Dermis blood vessel endothelial cell (primary cell): Measurements from ENCODE around the gene SLC2A2. TPM values are rescaled to one million over a fixed set of nuclear protein-coding genes. Genes with fewer than 3 reads are reported as not detected.

Experiments used
- DNase-seq: peaks from one replicate; pipeline ENCODE4 v3.0.0; 2010
- total RNA-seq: library from RNA; depleted of rRNA; stranded (reverse); fragments of >200 nt; gene quantifications from 2 replicates; pipeline ENCODE4 v1.2.3, GENCODE V29; 2014

The SLC2A2 gene
- total RNA-seq = not detected in 2 replicates

DNA sequence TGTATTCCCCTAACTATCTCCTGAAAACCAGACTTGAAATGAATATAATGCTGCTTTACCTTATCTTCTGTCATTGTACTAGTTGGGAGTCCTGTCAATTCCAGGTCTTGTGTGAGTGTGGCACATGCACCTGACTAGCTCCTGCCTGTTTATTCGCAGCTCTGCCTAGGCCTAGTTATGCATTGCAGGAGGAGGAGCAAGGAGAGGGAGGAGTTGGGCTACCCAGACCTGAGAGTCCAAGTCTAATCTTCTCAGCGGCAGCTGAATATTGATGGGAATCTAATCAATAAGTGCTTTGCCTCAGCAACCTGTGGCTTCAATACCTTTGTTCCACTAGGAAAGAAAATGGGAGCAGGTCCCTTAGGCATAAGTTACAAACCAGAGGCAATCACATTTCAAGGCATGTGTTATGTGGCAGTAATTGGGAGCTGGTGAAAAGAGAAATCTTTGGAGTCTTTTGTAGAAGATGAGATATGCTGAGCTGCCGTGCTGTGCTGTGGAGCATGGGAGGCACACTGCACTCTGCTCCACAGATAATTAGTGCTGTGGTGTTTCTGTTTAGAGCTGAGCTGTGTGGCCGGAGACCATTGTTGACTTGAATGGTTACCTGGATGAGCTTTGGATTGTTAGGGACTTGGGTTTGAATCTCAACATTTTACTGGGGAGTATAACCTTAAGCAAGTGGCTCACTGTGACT lies at the start of gene SLC2A2:
Gene SLC2A2 (minus strand): TSS at position 124 of the 697 bp plus-strand sequence. CDS start 50 bp downstream, at position 74.
- DNase-seq = no peak

DNA sequence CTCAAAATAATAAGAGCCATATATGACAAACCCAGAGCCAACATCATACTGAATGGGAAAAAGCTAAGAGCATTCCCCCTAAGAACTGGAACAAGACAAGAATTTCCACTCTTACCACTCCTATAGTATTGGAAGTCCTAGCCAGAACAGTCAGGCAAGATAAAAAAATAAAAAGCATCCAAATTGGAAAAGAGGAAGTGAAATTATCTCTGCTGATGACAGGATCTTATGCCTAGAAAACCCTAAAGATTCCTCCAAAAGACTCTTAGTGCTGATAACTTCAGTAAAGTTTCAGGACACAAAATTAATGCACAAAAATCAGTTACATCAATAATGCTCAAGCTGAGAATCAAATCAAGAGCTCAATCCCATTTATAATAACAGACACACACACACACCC lies 45.9 kb upstream of the SLC2A2 start:
- no peak for DNase-seq

DNA sequence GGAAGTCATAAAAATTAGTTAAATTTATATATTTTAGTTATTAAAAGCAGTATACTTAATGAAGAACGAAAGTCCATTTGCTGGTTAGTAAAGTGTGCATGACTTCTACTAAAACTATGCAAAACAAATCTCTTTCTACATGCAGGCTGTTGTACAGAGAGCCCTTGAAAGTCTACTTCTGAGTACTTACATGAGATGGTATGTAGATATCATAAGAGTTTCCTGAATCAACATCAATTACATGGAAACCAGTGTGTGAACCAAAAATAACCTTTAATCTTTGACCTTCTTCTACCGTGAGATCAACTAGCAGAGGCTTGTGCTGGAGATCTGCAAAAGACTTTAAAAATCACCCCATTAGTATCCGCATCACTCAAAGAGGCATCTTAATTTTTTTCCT lies 42.1 kb upstream of the SLC2A2 start:
- DNase-seq = no peak

DNA sequence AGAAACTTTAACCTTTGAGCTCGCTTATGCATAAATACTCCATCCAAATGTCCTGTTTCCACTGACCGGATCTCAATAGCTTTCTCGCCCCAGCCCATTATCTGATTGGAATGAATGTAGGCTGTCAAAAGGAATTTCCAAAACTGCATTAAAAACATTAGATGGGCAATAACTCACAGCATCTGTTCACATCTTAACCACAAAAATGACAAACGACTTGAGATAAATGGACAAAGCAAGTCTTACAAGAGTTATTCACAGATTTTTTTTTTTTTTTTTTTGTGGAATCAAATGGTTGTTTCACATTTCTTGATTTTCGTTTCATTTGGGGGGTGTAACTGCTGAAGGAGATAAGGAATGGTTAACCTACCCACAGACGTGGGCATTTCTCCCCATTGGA lies 39.7 kb upstream of the SLC2A2 start:
- no peak for DNase-seq

DNA sequence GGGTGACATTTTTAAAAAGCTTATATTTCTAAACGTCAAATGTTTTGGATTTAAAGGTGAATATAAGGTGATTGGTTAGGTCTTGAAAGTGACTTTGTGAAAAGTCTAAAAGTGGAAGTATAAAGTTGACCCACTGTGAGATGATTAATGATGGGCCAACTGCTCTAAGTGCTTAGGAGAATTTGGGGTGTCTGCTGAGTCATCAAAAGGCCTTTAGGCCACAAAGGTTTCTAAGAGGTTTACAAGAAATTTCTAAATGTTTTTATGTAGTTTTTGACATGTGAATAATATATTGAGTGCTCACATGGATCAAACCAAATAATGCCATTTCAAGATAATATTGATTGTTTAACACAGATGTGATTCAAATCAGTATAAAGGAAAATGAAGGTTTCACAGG lies 39.2 kb upstream of the SLC2A2 start:
- DNase-seq = no peak

DNA sequence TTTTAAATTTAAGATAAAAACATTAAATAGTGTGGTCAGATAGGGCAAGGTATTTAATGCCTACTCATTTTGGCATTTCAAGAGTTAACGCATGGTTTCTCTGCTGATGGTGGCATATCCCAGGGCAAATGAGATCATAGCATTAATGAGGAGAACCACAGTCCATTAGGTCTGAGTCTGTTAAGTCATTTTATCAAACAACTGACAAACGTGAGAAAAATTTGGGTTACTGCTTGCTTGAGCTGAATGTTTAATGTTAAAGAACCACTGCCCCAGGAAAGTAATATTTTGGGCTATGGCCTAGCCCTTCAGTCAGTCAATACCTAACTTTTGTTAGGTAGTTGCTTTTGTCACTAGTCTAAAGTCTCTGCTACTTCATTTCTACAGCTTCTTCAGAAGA lies 37.9 kb upstream of the SLC2A2 start:
- DNase-seq = no peak

DNA sequence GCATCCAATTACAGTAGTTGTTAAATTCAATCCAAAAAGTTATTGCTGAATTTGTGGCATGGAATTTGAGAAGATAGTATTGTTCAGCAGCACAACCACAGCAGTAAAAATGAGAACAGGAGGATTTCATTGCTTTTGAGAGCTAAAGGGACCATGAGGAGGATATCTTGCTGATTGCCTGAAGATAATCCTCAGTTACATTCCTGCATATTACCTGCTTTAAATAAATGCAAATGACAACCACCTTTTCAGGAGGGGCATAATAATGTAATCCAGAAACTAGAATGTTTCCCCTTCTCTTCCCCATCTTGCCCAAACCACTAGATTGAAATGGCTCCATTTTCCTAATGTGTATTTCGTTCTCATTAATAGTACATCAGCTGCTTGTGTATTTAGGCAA lies 35.2 kb upstream of the SLC2A2 start:
- DNase-seq = no peak

DNA sequence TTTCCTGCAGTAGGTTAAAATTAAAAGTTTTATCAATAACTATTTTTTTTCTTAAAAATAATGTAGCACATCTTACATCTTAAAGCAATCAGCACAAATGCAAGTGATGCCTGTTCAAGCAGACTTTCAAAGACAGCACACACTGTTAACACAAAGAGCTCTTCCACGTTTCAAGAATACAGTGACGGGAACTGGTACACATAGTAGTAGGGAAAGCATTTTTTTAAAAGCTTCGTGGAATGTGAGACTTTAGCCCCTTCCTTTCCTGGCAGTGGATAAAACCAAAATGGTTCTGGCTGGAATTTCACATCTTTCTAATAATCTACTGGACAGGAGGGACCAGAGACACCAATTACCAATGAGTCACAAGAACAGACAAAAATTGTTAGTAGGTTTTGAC lies 33.5 kb upstream of the SLC2A2 start:
- DNase-seq = no peak

DNA sequence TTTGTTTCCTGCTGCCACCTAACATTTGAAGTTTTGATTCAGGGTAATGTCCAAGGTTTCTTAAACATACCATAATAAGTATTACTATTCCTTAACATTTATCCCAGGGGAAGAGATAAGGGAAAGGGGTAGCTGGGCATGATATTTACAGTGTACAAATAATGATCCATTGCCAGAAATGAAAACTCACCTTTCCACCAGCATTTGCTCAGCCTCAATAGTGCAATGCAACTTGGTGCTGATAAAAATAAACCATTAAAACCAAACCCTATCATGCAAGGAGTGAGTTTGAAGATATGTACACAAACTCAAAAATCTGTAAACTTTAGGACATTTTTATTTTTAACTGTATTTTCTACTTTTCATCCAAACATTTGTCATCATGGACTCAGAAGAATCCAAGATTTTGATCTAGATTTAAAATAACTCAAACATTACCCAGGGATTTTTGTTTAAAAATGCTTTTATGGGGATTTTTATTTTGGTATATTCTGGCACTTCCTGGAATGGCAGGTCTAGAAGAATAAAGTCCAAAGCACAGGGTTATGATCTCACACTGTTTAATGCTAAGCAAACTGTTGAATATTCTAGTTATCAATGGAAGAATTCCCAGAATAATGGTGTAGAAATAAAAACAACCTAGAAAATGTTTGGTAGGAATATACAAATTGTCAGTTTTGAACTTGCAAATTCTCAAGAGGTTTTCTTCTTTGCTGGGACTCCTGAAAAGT lies 32.5 kb upstream of the SLC2A2 start:
- DNase-seq = no peak

DNA sequence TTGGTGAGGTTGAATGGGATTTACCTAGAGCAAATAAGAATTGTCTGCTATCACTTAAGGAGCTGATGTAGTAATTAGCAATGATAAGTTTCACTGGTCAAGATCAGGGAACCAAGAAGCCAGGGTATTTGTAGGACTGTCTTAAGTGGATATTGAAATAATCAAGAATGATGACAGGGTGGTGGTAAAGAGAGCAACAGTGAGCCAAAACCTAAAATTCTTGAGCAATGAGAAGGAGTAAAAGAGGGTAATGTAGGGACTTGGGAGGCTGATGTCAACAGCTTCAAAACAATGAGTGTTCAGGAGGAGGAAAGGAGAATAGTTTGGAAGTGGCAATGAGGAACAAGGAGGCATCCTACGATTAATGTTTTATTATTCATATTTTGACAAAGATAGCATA lies 31.5 kb upstream of the SLC2A2 start:
- no peak for DNase-seq

DNA sequence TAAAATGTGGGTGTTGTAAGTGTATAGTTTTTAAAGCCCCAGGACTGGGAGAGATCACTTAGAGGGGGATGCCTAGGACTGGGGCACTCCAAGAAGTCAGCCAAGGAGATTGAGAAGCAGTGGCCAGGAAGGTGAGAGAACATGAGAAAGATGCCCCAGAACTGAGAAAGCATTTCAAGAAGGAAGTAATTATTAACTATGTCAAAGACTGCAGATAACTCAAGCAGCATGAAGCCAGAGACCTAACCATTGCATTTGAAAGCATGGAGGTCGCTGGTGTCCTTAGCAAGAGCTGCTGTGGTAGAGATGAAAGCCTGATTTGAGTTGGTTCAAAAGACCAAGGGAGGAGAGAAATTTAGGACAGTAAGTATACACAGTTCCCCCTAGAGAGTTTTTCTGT lies 30.6 kb upstream of the SLC2A2 start:
- DNase-seq = no peak

DNA sequence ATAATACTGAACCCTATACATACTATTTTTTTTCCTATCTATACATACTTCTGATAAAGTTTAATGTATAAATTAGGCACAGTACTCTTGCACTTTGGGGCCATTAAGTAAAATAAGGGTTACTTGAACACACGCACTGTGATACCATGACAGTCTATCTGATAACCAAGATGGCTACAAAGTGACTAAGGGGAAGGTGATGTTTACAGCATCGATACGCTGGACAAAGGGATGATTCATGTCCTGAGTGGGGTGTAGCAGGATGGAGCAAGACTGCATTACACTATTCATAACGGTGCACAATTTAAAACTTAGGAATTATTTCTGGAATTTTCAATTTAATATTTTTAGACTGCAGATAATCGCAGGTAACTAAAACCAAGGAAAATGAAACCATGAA lies 30.0 kb upstream of the SLC2A2 start:
- peak; percentile 85 for DNase-seq

DNA sequence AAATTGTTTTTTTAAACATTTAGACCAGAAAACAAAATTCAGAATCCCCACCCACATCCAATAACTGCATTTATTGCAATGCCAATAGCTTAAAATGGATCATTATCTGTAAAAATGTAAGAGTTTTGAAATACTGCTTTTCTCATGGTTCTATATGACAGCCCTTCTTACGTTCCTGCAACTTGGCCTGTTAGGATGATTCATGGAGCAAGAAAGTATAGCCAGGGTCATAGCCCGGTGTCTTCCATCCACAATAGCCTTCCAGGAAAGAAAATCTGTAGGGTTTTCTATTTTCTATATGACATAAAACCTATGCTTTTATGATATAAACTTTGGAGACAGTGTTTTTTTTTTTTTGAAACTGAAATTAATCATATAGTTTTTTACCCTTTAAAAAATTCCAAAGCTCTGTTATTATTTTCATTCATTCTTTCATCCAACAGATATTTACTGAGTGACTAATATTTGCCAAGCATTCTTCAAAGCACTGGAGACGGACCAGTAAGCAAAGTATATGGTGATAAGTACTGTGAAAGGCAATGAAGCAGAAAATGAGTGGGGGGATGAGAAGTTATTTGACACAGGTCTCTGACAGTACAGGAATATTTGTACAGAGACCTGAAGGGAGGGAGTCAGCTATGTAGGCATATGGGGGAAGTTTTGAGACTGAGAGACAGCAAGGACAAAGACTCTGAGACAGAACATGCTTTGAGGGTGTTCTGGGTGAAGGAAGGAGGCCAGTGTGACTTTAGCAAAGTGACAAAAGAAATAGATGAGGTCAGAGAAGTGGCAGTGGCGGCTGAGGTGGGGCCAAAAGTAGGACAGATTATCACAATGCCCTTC lies 29.0 kb upstream of the SLC2A2 start:
- no peak for DNase-seq

DNA sequence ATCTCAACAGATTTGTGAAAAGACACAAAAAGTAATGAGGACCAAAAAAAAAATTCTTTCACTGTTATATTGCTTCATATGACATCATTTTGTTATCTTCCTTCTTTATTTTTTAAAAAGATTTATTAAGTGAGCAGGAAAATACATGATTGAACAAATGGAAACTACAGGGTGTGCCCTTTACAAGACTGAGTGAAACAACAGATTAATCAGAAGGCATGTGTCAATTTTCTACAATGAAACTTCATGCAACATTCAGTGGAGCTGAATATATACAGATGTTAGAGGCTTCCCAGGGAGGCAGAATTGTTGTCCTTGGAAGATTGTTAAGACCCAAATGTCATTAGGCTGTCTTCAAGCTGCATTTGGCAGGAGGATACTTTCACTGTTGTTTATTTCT lies 28.4 kb upstream of the SLC2A2 start:
- DNase-seq = no peak

DNA sequence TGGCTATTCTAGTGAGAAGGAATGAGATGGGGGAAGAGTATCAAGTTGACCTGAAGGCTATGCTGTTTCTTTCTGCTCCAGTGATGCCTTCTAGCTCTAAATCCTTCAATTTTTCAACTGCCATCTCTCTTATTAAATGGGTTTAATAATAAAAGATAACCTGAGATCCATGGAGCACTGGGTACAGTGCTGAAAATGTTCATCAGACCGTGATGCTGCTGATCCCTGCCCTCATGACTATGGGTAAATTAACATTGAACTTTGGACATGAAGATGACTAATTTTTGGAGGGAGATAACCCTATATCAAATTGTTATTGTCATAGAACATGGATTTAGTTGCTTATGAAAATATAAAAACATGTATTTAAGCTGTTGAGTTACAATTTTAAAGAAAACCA lies 27.7 kb upstream of the SLC2A2 start:
- no peak for DNase-seq

DNA sequence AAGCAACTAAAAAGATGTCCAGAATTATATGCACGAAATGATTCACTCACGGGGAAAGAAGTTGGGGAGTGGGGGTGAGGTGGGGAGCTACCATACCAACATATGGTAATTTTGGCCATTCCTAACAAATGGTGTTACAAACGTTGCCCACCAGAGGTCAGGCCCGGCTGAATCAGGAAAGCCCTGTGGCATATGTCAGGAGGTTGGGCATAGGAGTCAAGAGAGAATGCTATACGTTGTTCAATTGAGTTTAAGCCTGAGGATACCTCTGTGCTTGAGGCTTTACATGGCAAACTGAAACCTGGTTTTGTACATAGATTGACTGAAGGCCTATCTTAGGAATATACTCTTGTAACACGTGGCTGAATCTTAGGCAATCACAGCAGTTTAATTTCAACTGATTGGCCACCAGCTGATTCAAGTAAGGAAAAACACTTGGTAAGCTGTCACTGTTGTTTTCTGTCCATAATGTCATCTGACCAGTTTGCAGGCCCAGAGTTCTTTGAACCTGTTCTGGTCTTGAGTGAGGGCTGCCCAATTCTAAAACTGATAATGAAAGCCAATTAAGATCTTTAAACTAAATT lies 23.4 kb upstream of the SLC2A2 start:
- peak; percentile 81 for DNase-seq

DNA sequence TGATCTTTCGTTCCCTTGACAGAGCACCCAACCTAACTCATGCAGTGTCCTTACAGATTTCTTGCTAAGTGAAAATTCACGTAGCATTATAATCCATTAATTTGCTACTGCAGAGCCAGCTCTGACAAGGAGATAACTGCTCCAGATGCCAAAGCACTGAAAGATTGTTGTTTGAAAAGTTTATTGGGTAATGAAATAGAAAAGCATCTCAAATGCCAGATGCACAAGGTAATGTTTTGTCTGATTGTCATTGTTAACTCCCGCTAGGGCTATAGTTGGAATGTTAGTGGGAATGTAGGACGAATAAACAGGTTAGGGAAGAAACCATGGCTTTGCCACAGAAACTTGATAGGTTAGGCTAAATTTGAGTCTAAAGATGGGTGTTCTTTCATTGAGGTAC lies 20.2 kb upstream of the SLC2A2 start:
- no peak for DNase-seq

DNA sequence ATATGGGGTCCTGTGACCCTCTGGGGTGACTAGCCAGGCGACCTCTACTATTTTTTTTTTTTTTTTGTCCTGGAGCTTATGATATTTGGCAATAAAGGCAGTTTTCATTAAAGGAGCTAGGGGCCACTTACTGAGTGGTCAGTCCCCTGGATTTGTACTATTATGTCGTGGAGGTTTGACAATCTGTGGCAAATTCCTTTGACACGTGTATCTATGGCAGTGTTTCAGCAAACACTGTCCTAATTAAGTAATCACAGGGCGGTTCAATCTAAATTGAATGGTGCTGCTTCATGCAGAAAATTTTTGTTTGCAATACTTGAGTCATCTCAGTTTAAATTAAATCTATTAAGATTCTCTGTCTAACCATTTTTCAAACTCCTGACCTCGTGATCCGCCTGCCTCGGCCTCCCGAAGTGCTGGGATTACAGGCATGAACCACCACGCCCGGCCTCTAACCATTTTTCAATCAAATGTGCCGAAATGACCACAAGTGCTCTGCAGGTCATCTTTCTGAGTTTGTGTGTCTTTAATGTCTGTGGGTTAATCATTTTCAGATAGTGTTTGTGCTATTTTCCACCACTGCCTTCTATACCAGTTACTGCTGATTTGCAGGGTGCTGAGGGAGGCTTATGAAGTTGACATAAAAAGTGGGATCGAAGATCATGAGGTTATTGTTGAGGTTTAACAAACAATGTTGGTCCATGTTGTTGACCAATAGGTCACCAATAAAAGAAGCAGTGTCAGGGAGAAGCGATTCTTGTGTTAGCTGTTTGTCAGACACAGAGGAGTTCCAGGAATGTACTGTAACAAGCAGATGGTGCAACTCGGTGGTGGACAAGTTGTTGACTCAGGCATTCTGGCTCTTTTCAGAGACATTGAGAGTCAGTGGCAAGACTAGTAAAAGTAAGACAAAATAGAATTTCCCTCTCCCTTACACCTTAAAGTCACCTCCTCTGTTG lies 18.6 kb upstream of the SLC2A2 start:
- no peak for DNase-seq

DNA sequence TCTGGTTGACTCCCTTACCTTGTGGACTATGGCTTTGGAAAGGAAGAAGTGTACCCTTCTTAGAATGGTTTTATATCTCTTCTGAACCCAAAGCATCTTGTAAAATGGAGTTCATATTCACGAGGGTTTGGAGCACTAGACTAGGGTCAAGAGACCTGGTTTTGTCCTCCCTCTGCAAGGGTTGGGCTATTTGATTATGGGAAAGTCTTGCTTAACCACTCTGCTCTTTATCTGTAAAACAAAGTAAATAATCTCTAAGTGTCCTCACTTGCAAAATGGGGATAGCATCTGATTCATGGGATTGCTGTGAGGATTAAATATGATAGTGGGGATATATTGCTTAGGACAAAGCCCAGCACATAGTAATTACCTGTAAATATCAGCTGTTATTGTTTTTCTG lies 17.9 kb upstream of the SLC2A2 start:
- DNase-seq = no peak

DNA sequence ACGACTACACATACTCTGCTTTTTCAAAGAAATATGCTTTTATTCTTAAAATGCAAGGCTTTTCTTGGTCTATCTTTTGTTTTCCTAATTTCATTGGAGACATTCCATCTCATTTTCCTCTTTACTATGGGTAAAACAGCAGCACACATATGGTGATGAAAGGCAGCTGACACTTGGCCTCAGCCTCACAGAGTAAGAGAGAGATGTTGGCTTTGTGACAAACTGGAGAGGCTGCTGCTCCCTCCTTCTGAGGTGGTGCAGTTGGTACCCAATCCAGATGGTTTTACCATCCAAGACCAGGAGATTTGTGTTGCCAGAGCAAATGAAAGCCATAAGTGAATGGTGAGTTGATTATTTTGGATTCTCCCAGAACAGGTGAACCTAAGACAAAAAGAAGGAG lies 13.2 kb upstream of the SLC2A2 start:
- DNase-seq = no peak

DNA sequence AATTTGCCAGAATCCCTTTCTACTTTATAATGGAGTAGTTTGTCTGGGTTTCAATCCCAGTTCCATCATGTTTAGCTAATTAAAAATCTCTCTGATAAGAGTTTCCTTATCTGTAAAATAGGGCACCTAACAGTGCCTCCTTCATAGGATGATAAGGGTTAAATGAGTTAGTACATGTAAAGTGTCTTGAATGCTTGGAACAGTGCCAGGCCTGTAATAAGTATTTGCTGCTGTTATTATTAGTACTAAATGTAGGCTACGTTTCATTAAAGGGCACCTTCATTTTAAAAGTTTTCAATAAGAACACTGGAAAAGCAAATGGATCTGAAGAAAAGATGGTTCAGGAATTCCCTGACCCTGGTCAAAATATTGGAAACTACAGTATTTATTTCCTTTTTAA lies 11.8 kb upstream of the SLC2A2 start:
- DNase-seq = peak; percentile 51

DNA sequence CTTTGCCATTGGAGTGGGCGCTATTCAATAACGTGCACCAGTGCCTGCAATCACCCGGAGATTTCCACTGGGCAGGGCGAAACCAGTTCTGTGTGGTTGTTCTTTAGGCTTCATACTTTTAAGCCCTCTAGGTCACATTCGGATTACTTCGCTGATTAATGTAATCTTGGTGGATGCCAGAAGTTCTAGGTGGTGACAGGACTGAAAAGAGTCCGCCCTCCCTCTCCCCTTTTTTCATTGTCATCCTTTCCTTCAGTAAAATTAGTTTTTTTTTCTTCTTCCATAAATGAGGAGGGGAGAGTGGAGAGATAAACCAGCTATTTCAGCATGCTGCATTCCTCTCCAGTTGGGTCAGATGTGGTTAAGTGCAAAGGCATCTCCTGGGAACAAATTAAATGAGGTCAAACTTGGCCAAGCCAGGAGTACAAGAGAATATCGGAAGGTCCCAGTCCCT lies 2.3 kb upstream of the SLC2A2 start:
- DNase-seq = no peak
